Activated T-helper 1 cell treated with anti-CD3 and anti-CD28 coated beads, Interleukin-12 subunit alpha, Interleukin-12 subunit beta, Interleukin-2, Interleukin-4 antibody, amounts not matched to agents 30 ng/mL and 10 ng/mL and 1 ng/mL, durations not matched to agents 14 hours and 24 hours and 36 hours (primary cell): ENCODE results near the gene RAMP2. TPM values are rescaled to one million over a fixed set of nuclear protein-coding genes. Genes with fewer than 3 reads are reported as not detected.

Source experiments
- DNase-seq: peaks from one replicate; pipeline ENCODE4 v3.0.0; 2021; ENCODE audit warnings: low spot score
- H3K27ac Mint-ChIP-seq: one replicate; pipeline ENCODE4 v1.8.0; 2021; ENCODE audit warnings: mild to moderate bottlenecking, mixed read lengths
- H3K27me3 Mint-ChIP-seq: one replicate; pipeline ENCODE4 v1.8.0; 2022; ENCODE audit warnings: mild to moderate bottlenecking, moderate library complexity, mixed read lengths; ENCODE audit not compliant: insufficient read depth
- H3K36me3 Mint-ChIP-seq: one replicate; pipeline ENCODE4 v1.8.0; 2021; ENCODE audit warnings: low read depth, mixed read lengths
- H3K4me1 Mint-ChIP-seq: one replicate; pipeline ENCODE4 v1.8.0; 2021; ENCODE audit warnings: low read depth, mixed read lengths
- H3K4me3 Mint-ChIP-seq: one replicate; pipeline ENCODE4 v1.8.0; 2021; ENCODE audit warnings: mild to moderate bottlenecking, moderate library complexity, mixed read lengths
- H3K9me3 Mint-ChIP-seq: one replicate; pipeline ENCODE4 v1.8.0; 2021; ENCODE audit warnings: mixed read lengths
- intact Hi-C: fragments of 100-400 bp; cut with micrococcal nuclease; formaldehyde crosslinking; loops from one replicate; pipeline ENCODE4 v1.15.1; 2024
- total RNA-seq: library from RNA; stranded (reverse); gene quantifications from 2 replicates; pipeline ENCODE4 v1.2.3, GENCODE V29; 2022

Gene RAMP2
- total RNA-seq, 1 donor from 2014 or later: not detected

- no peak for DNase-seq
- peak overlapping the region; percentile 99 for H3K4me3 Mint-ChIP-seq
- H3K4me1 Mint-ChIP-seq: peaks cover 27% of the 10 kb centered on the region
- H3K36me3 Mint-ChIP-seq: peaks cover 39% of the 10 kb centered on the region
- H3K9me3 Mint-ChIP-seq: no peaks in the 10 kb centered on the region
- no peaks in the 10 kb centered on the region for H3K27me3 Mint-ChIP-seq
- intact Hi-C loops: loop anchor here (5.0 kb wide), 1 partner anchor 97 kb away; the partner anchor contains the start of gene PLEKHH3
- H3K27ac Mint-ChIP-seq: peak overlapping the region; percentile 96
Observed at GRCh38 chr17:42774066-42774745, 13.2 kb downstream of the RAMP2 start.

- Mint-ChIP-seq H3K27me3 (peaks cover 6% of the 10 kb centered on the region), H3K27ac (no peak overlapping the region), H3K9me3 (no peaks in the 10 kb centered on the region), H3K36me3 (peaks cover 48% of the 10 kb centered on the region), H3K4me3 (peak overlapping the region; percentile 99), H3K4me1 (peaks cover 27% of the 10 kb centered on the region)
- no peak for DNase-seq
- intact Hi-C loops: no loop called here
Observed at GRCh38 chr17:42775534-42776098, 14.6 kb downstream of the RAMP2 start.

GRCh38 chr17:42778570-42778969 is 17.5 kb downstream of the RAMP2 start:
- no peaks in the 10 kb centered on the region for H3K9me3 Mint-ChIP-seq

GRCh38 chr17:42779304-42779935 is 18.4 kb downstream of the RAMP2 start:
- Mint-ChIP-seq H3K27me3 (peaks cover 37% of the 10 kb centered on the region), H3K4me3 (no peak overlapping the region), H3K36me3 (peaks cover 41% of the 10 kb centered on the region), H3K27ac (no peak overlapping the region), H3K9me3 (no peaks in the 10 kb centered on the region), H3K4me1 (peaks cover 8% of the 10 kb centered on the region)
- intact Hi-C loops: no loop called here
- DNase-seq: no peak

More at GRCh38 chr17:42778570-42778969, 17.5 kb downstream of the RAMP2 start:
- H3K27ac Mint-ChIP-seq: no peak overlapping the region
- H3K27me3 Mint-ChIP-seq: peaks cover 29% of the 10 kb centered on the region
- H3K4me3 Mint-ChIP-seq: no peak overlapping the region
- peaks cover 46% of the 10 kb centered on the region for H3K36me3 Mint-ChIP-seq
- intact Hi-C loops: no loop called here
- peaks cover 15% of the 10 kb centered on the region for H3K4me1 Mint-ChIP-seq
- no peak for DNase-seq

DNA sequence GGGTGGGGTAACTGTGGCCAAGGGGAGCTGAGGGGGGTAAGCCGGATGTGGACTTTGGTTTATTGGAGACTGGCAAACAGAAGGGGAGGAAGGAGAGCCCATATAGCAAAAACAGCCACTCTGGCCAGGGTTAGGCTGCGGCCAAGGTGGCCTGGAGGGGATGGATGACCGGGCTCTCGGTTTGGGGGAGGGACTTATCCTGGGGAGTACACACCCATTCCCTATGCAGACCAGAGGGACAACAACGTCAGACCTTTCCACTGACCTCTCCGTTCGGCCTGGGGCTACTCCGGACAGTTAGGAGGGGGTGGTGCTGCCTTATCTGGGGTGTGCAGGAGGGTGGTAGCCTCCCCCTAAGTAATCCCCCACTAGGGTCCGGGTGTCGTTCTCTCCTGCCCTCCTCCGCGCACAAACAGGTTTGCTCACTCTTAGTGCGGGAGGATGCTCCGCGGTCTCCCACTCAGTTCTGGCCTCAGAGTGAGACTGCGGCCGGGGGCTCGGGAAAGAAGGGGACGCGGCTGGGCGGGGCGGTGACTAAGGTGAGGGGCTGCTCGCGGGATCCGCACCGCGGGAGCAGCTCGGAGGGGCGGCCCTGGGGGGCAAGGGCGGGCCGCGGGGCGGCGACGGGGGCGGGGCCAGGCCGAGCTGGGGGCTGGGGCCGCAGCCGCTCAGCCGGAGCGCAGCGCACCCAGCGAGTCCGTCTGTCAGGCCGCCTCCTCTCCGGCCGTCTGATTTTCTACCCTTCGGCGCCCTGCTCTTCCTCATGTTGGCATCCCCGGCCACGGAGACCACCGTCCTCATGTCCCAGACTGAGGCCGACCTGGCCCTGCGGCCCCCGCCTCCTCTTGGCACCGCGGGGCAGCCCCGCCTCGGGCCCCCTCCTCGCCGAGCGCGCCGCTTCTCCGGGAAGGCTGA is 19.2 kb downstream of the RAMP2 start, which contains the start of gene WNK4:
Gene WNK4 (plus strand): TSS at position 675 of the 915 bp plus-strand sequence. CDS start 89 bp downstream, at position 764.
- Mint-ChIP-seq H3K4me3 (no peak within 1 kb of the TSS), H3K9me3 (no peaks in the 10 kb centered on the region), H3K27ac (no peak within 1 kb of the TSS), H3K36me3 (peaks cover 37% of the 10 kb centered on the region), H3K4me1 (peaks cover 12% of the 10 kb centered on the region), H3K27me3 (peaks cover 43% of the 10 kb centered on the region)
- no peak for DNase-seq
- intact Hi-C loops: loop anchor here (5.0 kb wide), 1 partner anchor 108 kb away; no protein-coding TSS in a partner anchor

- peaks cover 35% of the 10 kb centered on the region for H3K36me3 Mint-ChIP-seq
- H3K4me3 Mint-ChIP-seq: no peak overlapping the region
- no peak for DNase-seq
- peaks cover 50% of the 10 kb centered on the region for H3K27me3 Mint-ChIP-seq
- no peak overlapping the region for H3K27ac Mint-ChIP-seq
- intact Hi-C loops: loop anchor here (5.0 kb wide), 1 partner anchor 109 kb away; no protein-coding TSS in a partner anchor
- no peaks in the 10 kb centered on the region for H3K9me3 Mint-ChIP-seq
- H3K4me1 Mint-ChIP-seq: peaks cover 12% of the 10 kb centered on the region
Observed at GRCh38 chr17:42780851-42781638, 20.0 kb downstream of the RAMP2 start.

DNA sequence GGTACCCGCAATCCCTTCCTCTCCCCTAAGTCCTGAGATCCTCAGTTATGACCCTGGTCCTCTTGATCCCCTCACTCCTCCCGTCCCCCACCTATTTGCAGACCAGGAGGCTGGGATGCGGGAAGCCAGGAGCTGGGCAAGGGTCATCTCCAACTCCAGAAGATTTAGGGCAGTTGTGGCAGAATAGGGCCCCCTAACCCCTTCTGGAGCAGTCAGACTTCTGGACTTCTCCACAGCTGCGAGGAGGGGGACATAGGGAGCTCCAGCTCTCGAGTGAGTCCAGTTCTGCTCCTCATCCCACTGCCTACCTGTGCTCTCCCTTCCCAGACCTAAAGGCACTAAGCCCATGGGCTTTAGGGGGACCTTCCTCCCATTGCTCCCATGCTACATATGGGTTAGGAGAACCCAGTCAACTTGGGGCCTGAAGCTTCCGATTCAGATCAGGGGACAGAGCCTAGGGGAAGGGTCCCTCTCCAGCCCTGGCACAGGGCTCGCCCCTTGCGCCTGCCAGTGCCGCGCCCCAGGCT is 20.7 kb downstream of the RAMP2 start:
- intact Hi-C loops: loop anchor here (5.0 kb wide), 1 partner anchor 109 kb away; no protein-coding TSS in a partner anchor
- Mint-ChIP-seq H3K4me3 (no peak overlapping the region), H3K27ac (no peak overlapping the region), H3K27me3 (peaks cover 56% of the 10 kb centered on the region), H3K4me1 (peaks cover 12% of the 10 kb centered on the region), H3K9me3 (no peaks in the 10 kb centered on the region), H3K36me3 (peaks cover 32% of the 10 kb centered on the region)
- no peak for DNase-seq

GRCh38 chr17:42782166-42783061 is 21.4 kb downstream of the RAMP2 start:
- H3K4me3 Mint-ChIP-seq: no peak overlapping the region
- no peak overlapping the region for H3K27ac Mint-ChIP-seq
- H3K36me3 Mint-ChIP-seq: peaks cover 29% of the 10 kb centered on the region
- DNase-seq: no peak
- no peaks in the 10 kb centered on the region for H3K9me3 Mint-ChIP-seq
- peaks cover 56% of the 10 kb centered on the region for H3K27me3 Mint-ChIP-seq
- intact Hi-C loops: loop anchor here (5.0 kb wide), 1 partner anchor 110 kb away; no protein-coding TSS in a partner anchor
- peaks cover 12% of the 10 kb centered on the region for H3K4me1 Mint-ChIP-seq

DNA sequence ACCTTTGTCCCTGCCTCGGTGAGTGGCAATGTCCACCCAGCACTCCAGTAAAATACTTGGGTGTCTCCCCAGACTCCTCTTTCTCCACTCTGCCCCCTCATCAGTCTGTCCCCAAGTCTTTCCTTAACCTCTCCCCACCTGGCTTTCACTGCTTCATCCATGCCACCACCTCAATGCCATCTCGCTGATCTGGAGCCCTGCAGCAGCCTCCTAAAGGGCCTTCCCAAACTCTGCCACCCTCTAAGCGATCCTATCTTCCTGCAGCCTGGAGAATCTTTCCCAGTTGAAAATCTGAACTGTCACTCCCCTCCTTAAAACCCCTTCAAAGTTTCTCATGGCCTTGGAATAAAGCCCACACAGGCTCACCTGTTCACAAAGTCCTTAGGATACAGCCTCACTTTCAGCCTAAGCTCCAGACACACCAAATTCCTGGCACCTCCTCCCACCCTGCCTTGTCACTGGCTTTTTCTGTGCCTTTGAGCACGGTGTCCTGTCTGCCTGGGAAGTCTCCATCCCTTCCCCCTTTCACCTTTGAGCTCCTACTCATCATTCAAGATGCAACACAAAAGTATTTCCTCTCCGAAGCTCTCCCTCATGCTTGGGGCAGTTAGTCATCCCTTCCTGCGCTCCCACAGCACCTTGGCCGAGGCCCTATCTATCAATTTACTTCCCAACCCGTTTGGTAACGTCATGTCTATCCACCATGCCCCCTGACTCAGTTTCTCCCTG is 22.2 kb downstream of the RAMP2 start:
- intact Hi-C loops: loop anchor here (5.0 kb wide), 1 partner anchor 111 kb away; no protein-coding TSS in a partner anchor
- H3K36me3 Mint-ChIP-seq: peaks cover 23% of the 10 kb centered on the region
- DNase-seq: no peak
- H3K4me3 Mint-ChIP-seq: no peak overlapping the region
- peaks cover 12% of the 10 kb centered on the region for H3K4me1 Mint-ChIP-seq
- H3K27me3 Mint-ChIP-seq: peaks cover 63% of the 10 kb centered on the region
- no peak overlapping the region for H3K27ac Mint-ChIP-seq
- no peaks in the 10 kb centered on the region for H3K9me3 Mint-ChIP-seq

DNA sequence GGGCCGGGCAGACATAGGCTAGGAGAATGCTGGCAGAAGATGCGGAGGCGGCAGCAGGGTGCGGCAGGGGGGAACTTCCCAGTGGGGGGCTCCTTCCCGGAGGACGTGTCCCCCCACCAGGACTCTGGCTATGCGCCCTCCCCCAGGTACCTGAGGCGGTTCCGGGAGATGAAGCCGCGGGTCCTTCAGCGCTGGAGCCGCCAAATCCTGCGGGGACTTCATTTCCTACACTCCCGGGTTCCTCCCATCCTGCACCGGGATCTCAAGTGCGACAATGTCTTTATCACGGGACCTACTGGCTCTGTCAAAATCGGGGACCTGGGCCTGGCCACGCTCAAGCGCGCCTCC is 22.7 kb downstream of the RAMP2 start:
- Mint-ChIP-seq H3K9me3 (no peaks in the 10 kb centered on the region), H3K36me3 (peaks cover 17% of the 10 kb centered on the region), H3K4me3 (no peak overlapping the region), H3K27ac (no peak overlapping the region), H3K4me1 (peaks cover 12% of the 10 kb centered on the region), H3K27me3 (peaks cover 66% of the 10 kb centered on the region)
- intact Hi-C loops: loop anchor here (5.0 kb wide), 1 partner anchor 111 kb away; no protein-coding TSS in a partner anchor
- DNase-seq: no peak
